Progenitor cell of endocrine pancreas (in vitro differentiated cells): Measurements from ENCODE around the gene PTPRM. TPM values are rescaled to one million over a fixed set of nuclear protein-coding genes. Genes with fewer than 3 reads are reported as not detected.

Experiments used
- DNase-seq: peaks from one replicate; pipeline ENCODE4 v3.0.0; 2021; ENCODE audit warnings: low spot score; ENCODE audit not compliant: unreplicated experiment
- H3K27ac Mint-ChIP-seq: 2 replicates; pipeline ENCODE4 v1.8.0; 2021; ENCODE audit warnings: mild to moderate bottlenecking, moderate library complexity, mixed read lengths
- H3K27me3 Mint-ChIP-seq: 2 replicates; pipeline ENCODE4 v1.8.0; 2021; ENCODE audit warnings: mixed read lengths
- H3K36me3 Mint-ChIP-seq: 2 replicates; pipeline ENCODE4 v1.8.0; 2022; ENCODE audit warnings: mixed read lengths; ENCODE audit not compliant: insufficient read depth
- H3K4me1 Mint-ChIP-seq: 2 replicates; pipeline ENCODE4 v1.8.0; 2021; ENCODE audit warnings: low read depth, mixed read lengths
- H3K4me3 Mint-ChIP-seq: 2 replicates; pipeline ENCODE4 v1.8.0; 2021; ENCODE audit warnings: low read depth, mild to moderate bottlenecking, moderate library complexity, mixed read lengths
- H3K9me3 Mint-ChIP-seq: 2 replicates; pipeline ENCODE4 v1.8.0; 2021; ENCODE audit warnings: low read depth, mixed read lengths
- total RNA-seq: library from RNA; stranded (reverse); gene quantifications from 2 replicates; pipeline ENCODE4 v1.2.1, GENCODE V29; 2021
- TF ChIP-seq, protein P1 (sequence below): fragments of 200-600 bp; sonication (generic); IDR thresholded peaks from one replicate; pipeline ENCODE4 v1.5.0; 2021; ENCODE audit warnings: antibody characterized with exemption, mild to moderate bottlenecking; ENCODE audit not compliant: unreplicated experiment

The PTPRM gene
- total RNA-seq, 1 donor from 2014 or later: 23.2 TPM

DNA sequence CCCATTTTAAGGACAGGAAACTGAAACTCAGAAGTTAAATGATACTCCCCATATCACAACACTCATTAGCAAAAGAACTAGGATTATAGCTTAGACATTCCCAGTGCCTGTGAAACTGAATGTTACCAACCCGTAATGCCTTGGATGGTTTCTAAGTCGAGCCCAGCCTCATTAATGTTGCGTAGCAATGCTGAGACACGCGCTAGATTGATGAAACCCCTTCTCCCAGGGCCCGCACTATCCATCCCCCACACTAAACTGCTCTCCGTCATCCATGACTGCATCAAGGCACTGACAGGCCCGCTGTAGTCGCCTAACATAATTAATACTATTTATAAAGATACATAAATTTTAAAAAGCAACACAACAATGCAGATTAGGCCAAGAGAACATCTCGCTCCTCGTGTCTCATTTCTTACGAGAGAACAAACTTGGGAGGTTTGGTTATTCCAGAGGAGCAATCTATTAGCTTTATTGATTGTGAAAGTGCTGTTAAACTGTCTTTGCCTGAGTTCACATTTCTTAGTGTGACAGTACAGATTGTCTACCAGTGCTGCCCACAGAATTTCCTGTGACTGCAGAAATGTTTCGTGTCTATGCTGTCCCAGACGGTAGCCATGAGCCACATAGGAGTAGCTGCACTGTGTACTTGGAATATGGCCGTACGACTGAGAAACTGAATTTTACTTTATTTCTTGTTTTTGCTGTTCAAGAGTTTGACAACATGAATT, 729.9 kb downstream of the PTPRM start:
- Mint-ChIP-seq H3K36me3 (no peaks in the 10 kb centered on the region), H3K27ac (no peak overlapping the region), H3K4me3 (no peak overlapping the region), H3K9me3 (no peaks in the 10 kb centered on the region), H3K4me1 (no peaks in the 10 kb centered on the region), H3K27me3 (no peaks in the 10 kb centered on the region)
- TF ChIP-seq, protein P1, sequence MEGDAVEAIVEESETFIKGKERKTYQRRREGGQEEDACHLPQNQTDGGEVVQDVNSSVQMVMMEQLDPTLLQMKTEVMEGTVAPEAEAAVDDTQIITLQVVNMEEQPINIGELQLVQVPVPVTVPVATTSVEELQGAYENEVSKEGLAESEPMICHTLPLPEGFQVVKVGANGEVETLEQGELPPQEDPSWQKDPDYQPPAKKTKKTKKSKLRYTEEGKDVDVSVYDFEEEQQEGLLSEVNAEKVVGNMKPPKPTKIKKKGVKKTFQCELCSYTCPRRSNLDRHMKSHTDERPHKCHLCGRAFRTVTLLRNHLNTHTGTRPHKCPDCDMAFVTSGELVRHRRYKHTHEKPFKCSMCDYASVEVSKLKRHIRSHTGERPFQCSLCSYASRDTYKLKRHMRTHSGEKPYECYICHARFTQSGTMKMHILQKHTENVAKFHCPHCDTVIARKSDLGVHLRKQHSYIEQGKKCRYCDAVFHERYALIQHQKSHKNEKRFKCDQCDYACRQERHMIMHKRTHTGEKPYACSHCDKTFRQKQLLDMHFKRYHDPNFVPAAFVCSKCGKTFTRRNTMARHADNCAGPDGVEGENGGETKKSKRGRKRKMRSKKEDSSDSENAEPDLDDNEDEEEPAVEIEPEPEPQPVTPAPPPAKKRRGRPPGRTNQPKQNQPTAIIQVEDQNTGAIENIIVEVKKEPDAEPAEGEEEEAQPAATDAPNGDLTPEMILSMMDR: no peak
- no peak for DNase-seq

DNA sequence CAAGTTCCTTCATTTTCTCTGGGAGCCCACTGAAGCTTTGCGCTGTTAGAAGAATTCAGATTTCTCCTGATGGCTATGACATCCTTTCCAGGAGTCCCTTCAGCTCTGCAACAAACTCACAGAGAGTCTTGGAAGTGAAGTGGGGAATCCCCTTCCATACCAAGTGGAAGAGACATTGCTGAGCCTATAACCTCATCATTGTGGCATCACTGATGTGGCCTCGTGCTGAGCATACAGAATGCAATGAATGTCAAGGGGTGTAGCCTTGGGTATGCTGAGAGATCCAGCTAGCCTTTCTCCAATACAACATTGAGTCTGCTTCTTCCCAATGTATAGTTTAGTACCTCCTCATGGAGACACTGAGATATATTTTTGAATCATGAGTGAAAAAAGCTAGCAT, 731.1 kb downstream of the PTPRM start:
- Mint-ChIP-seq H3K9me3 (no peaks in the 10 kb centered on the region), H3K27ac (no peak overlapping the region), H3K4me3 (no peak overlapping the region), H3K36me3 (no peaks in the 10 kb centered on the region), H3K4me1 (no peaks in the 10 kb centered on the region), H3K27me3 (no peaks in the 10 kb centered on the region)
- no peak for DNase-seq
- TF ChIP-seq, protein P1: no peak

DNA sequence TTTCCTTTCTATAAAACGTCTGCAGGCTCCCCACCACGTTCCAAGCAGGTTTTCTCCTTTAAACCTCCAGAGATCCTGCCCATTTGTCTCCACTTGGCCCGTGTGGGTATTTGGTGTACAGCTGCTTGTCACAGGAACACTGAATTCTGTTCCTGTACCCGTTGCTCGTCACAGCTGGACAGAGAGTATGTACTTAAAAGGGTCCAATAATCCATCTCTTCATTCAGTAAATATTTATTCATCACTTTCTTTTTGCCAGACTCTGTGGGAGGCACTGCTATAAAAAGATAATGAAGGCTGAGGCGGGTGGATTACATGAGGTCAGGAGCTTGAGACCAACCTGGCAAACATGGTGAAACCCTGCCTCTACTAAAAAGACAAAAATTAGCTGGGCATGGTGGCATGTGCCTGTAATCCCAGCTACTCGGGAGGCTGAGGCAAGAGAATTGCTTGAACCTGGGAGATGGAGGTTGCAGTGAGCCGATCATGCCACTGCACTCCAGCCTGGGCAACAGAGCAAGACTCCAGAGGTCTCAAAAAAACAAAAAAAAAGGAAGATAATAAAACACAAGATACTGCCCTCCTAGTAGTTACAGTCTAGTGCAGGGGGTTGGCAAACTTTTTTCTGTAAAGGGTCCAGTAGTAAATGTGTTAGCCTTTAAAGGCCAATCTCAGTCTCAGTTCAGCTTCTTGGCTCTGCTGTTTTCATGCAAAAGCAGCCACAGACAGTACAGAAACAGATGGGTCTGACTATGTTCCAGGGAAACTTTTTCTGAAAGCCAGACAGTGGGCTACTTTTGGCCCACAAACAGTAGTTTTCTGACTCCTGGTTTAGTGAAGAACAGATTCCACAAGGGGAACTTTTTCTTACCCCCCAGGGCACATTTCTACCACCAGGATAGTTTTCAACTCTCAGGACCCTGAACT, 732.2 kb downstream of the PTPRM start:
- H3K36me3 Mint-ChIP-seq: no peaks in the 10 kb centered on the region

DNA sequence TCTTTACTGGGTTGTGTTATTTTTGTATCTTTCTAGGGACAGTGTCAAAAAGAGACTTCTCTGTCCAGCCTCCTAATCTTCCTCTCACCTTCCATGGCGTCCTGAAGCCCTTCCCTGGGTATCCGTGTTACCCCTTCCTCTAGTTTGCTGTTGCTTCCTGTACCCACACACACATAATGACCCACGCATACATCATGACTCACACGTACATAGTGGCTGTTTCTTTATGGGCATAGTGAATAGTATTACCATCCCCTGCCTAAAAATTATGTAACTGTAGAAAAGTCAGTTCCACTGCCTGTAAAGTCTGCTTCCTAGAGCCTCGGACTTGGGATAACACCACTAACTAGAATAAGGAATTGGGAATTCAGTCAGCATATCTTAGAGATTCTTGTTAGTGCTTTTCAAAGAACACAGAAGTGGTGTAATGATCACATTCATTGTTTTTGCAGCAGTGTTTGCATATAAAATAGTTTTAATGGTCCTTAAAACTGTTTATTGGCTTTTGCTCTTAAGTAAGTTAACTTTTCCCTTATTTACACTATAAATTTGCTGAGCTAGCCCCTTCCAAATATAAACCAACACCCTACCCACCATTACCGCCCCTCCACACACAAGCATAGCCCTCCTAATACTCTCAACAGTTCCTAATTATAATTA, 733.8 kb downstream of the PTPRM start:
- Mint-ChIP-seq H3K27me3 (no peaks in the 10 kb centered on the region), H3K4me3 (no peak overlapping the region), H3K4me1 (no peaks in the 10 kb centered on the region), H3K9me3 (no peaks in the 10 kb centered on the region), H3K27ac (no peak overlapping the region), H3K36me3 (no peaks in the 10 kb centered on the region)
- TF ChIP-seq, protein P1: no peak
- DNase-seq: no peak

More for the DNA sequence above, 732.2 kb downstream of the PTPRM start:
- Mint-ChIP-seq H3K4me1 (no peaks in the 10 kb centered on the region), H3K9me3 (no peaks in the 10 kb centered on the region), H3K27ac (no peak overlapping the region), H3K27me3 (no peaks in the 10 kb centered on the region), H3K4me3 (no peak overlapping the region)
- TF ChIP-seq, protein P1: no peak
- no peak for DNase-seq

DNA sequence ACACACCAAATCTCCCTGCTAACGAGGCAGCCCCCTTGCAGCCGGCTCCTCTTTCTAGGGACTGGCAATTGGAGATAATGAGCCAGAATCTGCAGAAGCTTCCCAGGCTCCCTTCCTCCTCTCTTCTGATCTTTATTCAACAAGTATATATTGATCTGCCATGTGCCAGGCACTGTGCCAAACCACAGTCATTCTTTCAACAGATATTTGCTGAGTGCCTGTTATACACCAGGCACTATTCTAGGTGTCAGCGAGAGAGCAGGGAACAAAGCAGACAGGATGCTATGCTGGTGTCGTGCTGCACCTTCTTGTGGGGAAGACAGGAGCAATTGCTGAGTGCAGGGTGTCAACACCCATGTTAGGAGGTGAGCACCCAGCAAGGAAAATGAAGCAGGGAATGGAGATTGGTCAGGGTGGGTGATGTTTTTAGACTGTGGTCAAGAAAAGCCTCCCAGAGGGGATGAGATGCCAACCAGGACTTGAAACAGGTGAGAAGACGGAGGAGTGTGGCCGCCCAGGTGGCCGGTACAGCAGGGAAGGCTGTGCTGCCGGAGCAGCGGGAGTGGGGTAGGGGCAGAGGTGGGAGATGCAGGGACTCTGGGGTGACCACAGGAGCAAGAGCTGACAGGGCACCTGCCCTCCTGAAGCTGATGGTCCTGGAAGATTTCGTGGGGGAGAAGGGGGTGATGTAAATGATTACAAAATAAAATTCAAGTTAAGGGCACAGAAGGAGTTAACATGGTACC, 734.5 kb downstream of the PTPRM start:
- no peaks in the 10 kb centered on the region for H3K36me3 Mint-ChIP-seq
- H3K4me1 Mint-ChIP-seq: no peaks in the 10 kb centered on the region
- H3K4me3 Mint-ChIP-seq: no peak overlapping the region
- H3K27me3 Mint-ChIP-seq: no peaks in the 10 kb centered on the region
- H3K9me3 Mint-ChIP-seq: no peaks in the 10 kb centered on the region
- H3K27ac Mint-ChIP-seq: no peak overlapping the region
- no peak for DNase-seq
- TF ChIP-seq, protein P1: no peak
